ENCODE results near the gene SNU13.
"Not testable (repeated sequence)": the region's sequence is repeated elsewhere in the genome, so short reads cannot be mapped to it uniquely, and the experiment has no call there.

The SNU13 gene

DNA sequence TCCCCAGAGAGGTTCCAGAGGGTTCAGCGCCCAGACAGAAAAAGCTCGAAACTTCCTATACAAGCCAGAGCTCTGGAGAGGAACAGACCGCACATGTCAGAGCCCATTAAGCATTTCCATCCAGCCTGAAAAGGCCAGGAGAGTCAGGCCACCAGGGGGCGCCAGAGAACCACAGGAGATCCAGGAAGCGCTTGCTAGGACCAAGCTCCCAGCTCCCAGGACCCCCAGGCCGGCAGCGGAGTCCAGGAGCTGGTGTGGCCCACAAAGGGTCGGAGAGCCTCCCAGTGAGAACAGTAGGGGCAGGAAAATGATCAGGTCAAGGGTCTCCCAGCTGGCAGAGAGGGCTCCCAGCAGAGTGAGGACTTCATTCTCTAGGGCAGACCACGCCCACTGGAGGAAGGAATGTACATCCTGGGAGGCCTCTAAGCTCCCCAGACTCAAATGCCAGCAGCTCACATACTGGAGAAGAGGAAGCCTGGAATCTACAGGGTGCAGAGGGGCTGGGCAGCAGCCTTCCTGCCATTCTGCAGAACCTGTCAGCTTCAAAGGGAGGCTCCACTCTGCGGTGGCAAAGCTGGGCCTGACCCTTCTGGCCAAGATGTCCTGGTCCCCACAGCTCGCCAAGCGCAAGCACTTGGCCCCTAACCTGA is 8.6 kb upstream of the SNU13 start:
- Histone ChIP-seq H2BK120ac (ENCODE audit: low read depth, low read length) (no peak overlapping the region), H2BK15ac (replicated peaks; ENCODE audit: low read depth) (no peak overlapping the region), H3K27ac (ENCODE audit: low read depth, low read length) (no peak overlapping the region), H3K79me1 (ENCODE audit: low read length) (no peaks in the 10 kb centered on the region), H4K8ac (ENCODE audit: low read depth, low read length) (no peak overlapping the region), H3K4me1 (ENCODE audit: control insufficient read depth, low read depth, low read length) (no peaks in the 10 kb centered on the region), H3K36me3 (ENCODE audit: control insufficient read depth, insufficient read depth, low read length) (no peaks in the 10 kb centered on the region), H3K56ac (ENCODE audit: low read length) (peak overlapping the region; percentile 52), H4K5ac (ENCODE audit: low read length) (peak overlapping the region; percentile 26), H3K18ac (ENCODE audit: low read length) (peak overlapping the region; percentile 10), H3K4me3 (ENCODE audit: low read length) (no peak overlapping the region), H3K4me2 (ENCODE audit: low read length) (no peak overlapping the region), H3K27me3 (ENCODE audit: insufficient read depth, low read length, poor library complexity) (no peaks in the 10 kb centered on the region), H2BK5ac (ENCODE audit: low read length) (no peak overlapping the region), H3K4ac (ENCODE audit: low read depth, low read length) (no peak overlapping the region), H3K9ac (ENCODE audit: low read length) (peak overlapping the region; percentile 7), H3K79me2 (ENCODE audit: control insufficient read depth, insufficient read depth, low read length) (no peaks in the 10 kb centered on the region), H2AK5ac (ENCODE audit: low read length) (no peak overlapping the region), H3K23ac (ENCODE audit: low read length) (no peak overlapping the region)
- DNase-seq = peak; percentile 97
- WGBS (ENCODE audit: extremely low coverage, insufficient coverage, low lambda C conversion rate) = no CpG with 5 or more reads among the region's 12 CpGs

DNA sequence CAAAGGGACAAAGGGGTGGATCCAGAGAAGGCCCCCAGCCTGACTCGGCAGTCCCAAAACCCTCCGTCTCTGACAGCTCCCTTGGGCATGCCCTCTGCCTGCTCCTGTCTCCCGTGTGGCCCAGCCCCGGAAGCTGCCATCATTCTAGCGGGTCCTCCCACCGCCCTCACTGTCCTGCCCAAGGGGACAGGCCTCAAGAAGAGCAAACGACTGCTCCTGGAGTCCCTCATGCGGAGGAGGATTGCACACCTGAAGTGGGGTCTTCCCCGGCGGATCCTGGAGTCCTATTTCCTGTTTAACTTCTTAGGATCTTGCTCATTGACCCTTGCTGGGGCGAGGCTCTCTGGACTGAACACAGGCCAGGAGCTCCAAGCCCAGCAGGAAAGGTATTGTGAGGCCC is 8.0 kb upstream of the SNU13 start:
- Histone ChIP-seq H4K5ac (ENCODE audit: low read length) (peak overlapping the region; percentile 26), H3K4me2 (ENCODE audit: low read length) (no peak overlapping the region), H3K23ac (ENCODE audit: low read length) (no peak overlapping the region), H3K4ac (ENCODE audit: low read depth, low read length) (no peak overlapping the region), H2BK120ac (ENCODE audit: low read depth, low read length) (no peak overlapping the region), H2AK5ac (ENCODE audit: low read length) (no peak overlapping the region), H3K56ac (ENCODE audit: low read length) (peak overlapping the region; percentile 52), H3K79me1 (ENCODE audit: low read length) (no peaks in the 10 kb centered on the region), H3K79me2 (ENCODE audit: control insufficient read depth, insufficient read depth, low read length) (no peaks in the 10 kb centered on the region), H3K18ac (ENCODE audit: low read length) (no peak overlapping the region), H2BK5ac (ENCODE audit: low read length) (no peak overlapping the region), H4K8ac (ENCODE audit: low read depth, low read length) (no peak overlapping the region), H3K9ac (ENCODE audit: low read length) (no peak overlapping the region), H3K4me3 (ENCODE audit: low read length) (no peak overlapping the region), H3K36me3 (ENCODE audit: control insufficient read depth, insufficient read depth, low read length) (no peaks in the 10 kb centered on the region), H3K27ac (ENCODE audit: low read depth, low read length) (no peak overlapping the region), H3K4me1 (ENCODE audit: control insufficient read depth, low read depth, low read length) (no peaks in the 10 kb centered on the region), H2BK15ac (replicated peaks; ENCODE audit: low read depth) (no peak overlapping the region), H3K27me3 (ENCODE audit: insufficient read depth, low read length, poor library complexity) (no peaks in the 10 kb centered on the region)
- WGBS (ENCODE audit: extremely low coverage, insufficient coverage, low lambda C conversion rate) = no CpG with 5 or more reads among the region's 11 CpGs
- no peak for DNase-seq

DNA sequence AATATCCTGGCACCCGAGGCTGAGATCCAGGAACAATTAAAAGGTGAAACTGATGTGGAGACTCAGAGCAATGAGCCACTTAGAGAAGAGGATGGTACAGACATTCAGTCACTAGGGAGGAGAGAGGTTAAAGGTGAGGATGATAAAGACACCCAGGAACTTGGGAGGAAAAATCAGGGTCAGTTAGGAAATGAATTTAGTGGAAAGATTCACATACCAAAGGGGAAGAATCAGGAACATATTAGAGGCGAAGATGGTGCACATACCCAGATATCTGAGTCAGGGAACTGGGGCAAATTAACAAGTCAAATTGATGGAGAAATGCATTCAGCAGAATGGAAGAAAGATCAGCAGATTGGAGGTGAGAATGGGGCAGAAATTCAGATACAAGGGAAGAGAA is 6.5 kb upstream of the SNU13 start:
- no peak for DNase-seq
- no peaks in the 10 kb centered on the region for H3K79me2 ChIP-seq (ENCODE audit: control insufficient read depth, insufficient read depth, low read length)
- H4K5ac ChIP-seq (ENCODE audit: low read length) = no peak overlapping the region
- H2BK15ac ChIP-seq (replicated peaks; ENCODE audit: low read depth) = no peak overlapping the region
- no peaks in the 10 kb centered on the region for H3K79me1 ChIP-seq (ENCODE audit: low read length)
- H3K4me2 ChIP-seq (ENCODE audit: low read length) = no peak overlapping the region
- H2BK120ac ChIP-seq (ENCODE audit: low read depth, low read length) = no peak overlapping the region
- no peak overlapping the region for H3K4me3 ChIP-seq (ENCODE audit: low read length)
- no peak overlapping the region for H4K8ac ChIP-seq (ENCODE audit: low read depth, low read length)
- H3K27ac ChIP-seq (ENCODE audit: low read depth, low read length) = no peak overlapping the region
- H2BK5ac ChIP-seq (ENCODE audit: low read length) = no peak overlapping the region
- H3K23ac ChIP-seq (ENCODE audit: low read length) = no peak overlapping the region
- H2AK5ac ChIP-seq (ENCODE audit: low read length) = no peak overlapping the region
- H3K27me3 ChIP-seq (ENCODE audit: insufficient read depth, low read length, poor library complexity) = no peaks in the 10 kb centered on the region
- no peaks in the 10 kb centered on the region for H3K4me1 ChIP-seq (ENCODE audit: control insufficient read depth, low read depth, low read length)
- H3K36me3 ChIP-seq (ENCODE audit: control insufficient read depth, insufficient read depth, low read length) = no peaks in the 10 kb centered on the region
- no peak overlapping the region for H3K9ac ChIP-seq (ENCODE audit: low read length)
- no peak overlapping the region for H3K56ac ChIP-seq (ENCODE audit: low read length)
- no CpG with 5 or more reads among the region's 2 CpGs for WGBS (ENCODE audit: extremely low coverage, insufficient coverage, low lambda C conversion rate)
- H3K4ac ChIP-seq (ENCODE audit: low read depth, low read length) = no peak overlapping the region
- H3K18ac ChIP-seq (ENCODE audit: low read length) = no peak overlapping the region

DNA sequence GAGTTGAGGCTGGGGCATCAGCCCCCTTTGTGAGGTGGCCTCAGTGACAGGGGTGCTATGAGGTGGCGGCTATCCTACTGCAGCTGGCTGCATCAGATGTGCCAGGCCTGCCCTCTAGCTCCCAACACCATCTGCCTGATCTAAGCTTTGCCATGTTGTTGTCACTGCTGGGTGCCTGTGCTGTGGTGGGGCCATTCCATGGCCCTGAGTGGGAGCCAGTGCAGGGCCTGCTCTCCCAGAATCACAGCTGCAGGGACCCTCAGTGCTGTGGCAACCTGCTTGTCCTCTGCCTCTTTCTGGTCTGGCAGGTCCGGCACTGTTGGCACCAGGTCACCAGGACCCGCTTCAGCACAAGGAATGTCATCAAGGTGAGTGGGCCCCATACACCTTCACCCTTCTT is 1.8 kb upstream of the SNU13 start:
- Histone ChIP-seq H3K27ac (ENCODE audit: low read depth, low read length) (no peak overlapping the region), H3K79me2 (ENCODE audit: control insufficient read depth, insufficient read depth, low read length) (peaks cover 22% of the 10 kb centered on the region), H3K4me1 (ENCODE audit: control insufficient read depth, low read depth, low read length) (no peaks in the 10 kb centered on the region), H3K18ac (ENCODE audit: low read length) (no peak overlapping the region), H3K9ac (ENCODE audit: low read length) (no peak overlapping the region), H4K5ac (ENCODE audit: low read length) (no peak overlapping the region), H3K36me3 (ENCODE audit: control insufficient read depth, insufficient read depth, low read length) (no peaks in the 10 kb centered on the region), H2AK5ac (ENCODE audit: low read length) (no peak overlapping the region), H4K8ac (ENCODE audit: low read depth, low read length) (no peak overlapping the region), H3K4me3 (ENCODE audit: low read length) (no peak overlapping the region), H3K4ac (ENCODE audit: low read depth, low read length) (no peak overlapping the region), H3K23ac (ENCODE audit: low read length) (no peak overlapping the region), H2BK15ac (replicated peaks; ENCODE audit: low read depth) (no peak overlapping the region), H3K79me1 (ENCODE audit: low read length) (no peaks in the 10 kb centered on the region), H2BK5ac (ENCODE audit: low read length) (no peak overlapping the region), H2BK120ac (ENCODE audit: low read depth, low read length) (no peak overlapping the region), H3K56ac (ENCODE audit: low read length) (no peak overlapping the region), H3K4me2 (ENCODE audit: low read length) (no peak overlapping the region), H3K27me3 (ENCODE audit: insufficient read depth, low read length, poor library complexity) (no peaks in the 10 kb centered on the region)
- no peak for DNase-seq
- no CpG with 5 or more reads among the region's 3 CpGs for WGBS (ENCODE audit: extremely low coverage, insufficient coverage, low lambda C conversion rate)

DNA sequence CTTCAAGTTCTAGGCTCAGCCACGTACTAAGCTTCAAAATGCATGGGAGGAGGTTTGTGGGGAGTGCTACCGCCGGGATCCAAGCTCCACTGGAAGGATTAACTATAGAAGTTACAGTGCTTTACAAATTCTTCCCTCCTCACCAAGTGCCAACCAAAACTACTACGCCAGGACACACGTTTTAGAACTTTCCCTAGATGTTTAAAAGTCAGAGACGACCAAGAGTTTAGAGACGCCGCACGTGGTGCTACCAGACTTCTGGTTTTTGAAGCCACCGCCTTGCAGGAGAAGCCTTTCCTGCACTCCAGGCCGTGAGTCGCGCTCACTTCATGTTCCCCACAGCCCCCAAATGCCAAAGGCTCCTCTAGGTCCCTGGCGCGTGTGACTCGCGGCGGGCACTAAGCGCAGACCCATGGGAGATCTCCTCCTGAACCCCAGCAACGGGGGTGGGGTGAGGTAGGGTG is 734 bp downstream of the SNU13 start:
- Histone ChIP-seq H2AK5ac (ENCODE audit: low read length) (no peak overlapping the region), H2BK120ac (ENCODE audit: low read depth, low read length) (no peak overlapping the region), H3K36me3 (ENCODE audit: control insufficient read depth, insufficient read depth, low read length) (no peaks in the 10 kb centered on the region), H3K79me2 (ENCODE audit: control insufficient read depth, insufficient read depth, low read length) (peaks cover 38% of the 10 kb centered on the region), H3K27ac (ENCODE audit: low read depth, low read length) (peak overlapping the region; percentile 71), H3K18ac (ENCODE audit: low read length) (no peak overlapping the region), H4K5ac (ENCODE audit: low read length) (no peak overlapping the region), H3K56ac (ENCODE audit: low read length) (peak overlapping the region; percentile 96), H3K79me1 (ENCODE audit: low read length) (no peaks in the 10 kb centered on the region), H2BK5ac (ENCODE audit: low read length) (no peak overlapping the region), H3K23ac (ENCODE audit: low read length) (no peak overlapping the region), H3K27me3 (ENCODE audit: insufficient read depth, low read length, poor library complexity) (no peaks in the 10 kb centered on the region), H2BK15ac (replicated peaks; ENCODE audit: low read depth) (no peak overlapping the region), H3K4me2 (ENCODE audit: low read length) (peak overlapping the region; percentile 51), H4K8ac (ENCODE audit: low read depth, low read length) (no peak overlapping the region), H3K4me3 (ENCODE audit: low read length) (peak overlapping the region; percentile 88), H3K9ac (ENCODE audit: low read length) (peak overlapping the region; percentile 98), H3K4me1 (ENCODE audit: control insufficient read depth, low read depth, low read length) (no peaks in the 10 kb centered on the region), H3K4ac (ENCODE audit: low read depth, low read length) (no peak overlapping the region)
- WGBS (ENCODE audit: extremely low coverage, insufficient coverage, low lambda C conversion rate) = no CpG with 5 or more reads among the region's 20 CpGs
- DNase-seq = peak; percentile 59

DNA sequence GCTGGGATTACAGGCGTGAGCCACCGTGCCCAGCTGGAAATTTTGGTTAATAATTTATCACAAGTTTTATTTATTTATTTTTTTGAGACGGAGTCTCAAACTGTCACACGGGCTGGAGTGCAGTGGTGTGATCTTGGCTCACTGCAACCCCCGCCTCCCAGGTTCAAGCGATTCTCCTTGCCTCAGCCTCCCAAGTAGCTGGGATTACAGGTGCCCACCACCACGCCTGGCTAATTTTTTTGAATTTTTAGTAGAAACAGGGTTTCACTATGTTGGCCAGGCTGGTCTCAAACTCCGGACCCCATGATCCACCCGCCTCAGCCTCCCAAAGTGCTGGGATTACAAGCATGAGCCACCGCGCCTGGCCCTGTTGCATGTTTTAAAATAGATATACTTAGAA is 1.8 kb downstream of the SNU13 start:
- not testable (repeated sequence) for H3K27me3 ChIP-seq (ENCODE audit: insufficient read depth, low read length, poor library complexity); H4K5ac ChIP-seq (ENCODE audit: low read length); H3K4me1 ChIP-seq (ENCODE audit: control insufficient read depth, low read depth, low read length); H2AK5ac ChIP-seq (ENCODE audit: low read length); H4K8ac ChIP-seq (ENCODE audit: low read depth, low read length); DNase-seq; H3K4me3 ChIP-seq (ENCODE audit: low read length); H3K18ac ChIP-seq (ENCODE audit: low read length); H2BK120ac ChIP-seq (ENCODE audit: low read depth, low read length); H3K4me2 ChIP-seq (ENCODE audit: low read length); H3K4ac ChIP-seq (ENCODE audit: low read depth, low read length); H3K9ac ChIP-seq (ENCODE audit: low read length); H3K56ac ChIP-seq (ENCODE audit: low read length); H3K27ac ChIP-seq (ENCODE audit: low read depth, low read length); H3K36me3 ChIP-seq (ENCODE audit: control insufficient read depth, insufficient read depth, low read length); H2BK5ac ChIP-seq (ENCODE audit: low read length); H3K79me1 ChIP-seq (ENCODE audit: low read length); H2BK15ac ChIP-seq (replicated peaks; ENCODE audit: low read depth); H3K23ac ChIP-seq (ENCODE audit: low read length)
- no CpG with 5 or more reads among the region's 11 CpGs for WGBS (ENCODE audit: extremely low coverage, insufficient coverage, low lambda C conversion rate)
- H3K79me2 ChIP-seq (ENCODE audit: control insufficient read depth, insufficient read depth, low read length) = peaks cover 45% of the 10 kb centered on the region
